ENCODE data around the gene HMGCLL1. TPM values are rescaled to one million over a fixed set of nuclear protein-coding genes. Genes with fewer than 3 reads are reported as not detected.

Gene HMGCLL1
- total RNA-seq, 2 donors from 2014 or later = not detected

- peaks cover 0 to 6% of the 10 kb centered on the region in 2 donors for H3K9me3 Mint-ChIP-seq
- no peak for DNase-seq
- no peak overlapping the region for H3K4me3 Mint-ChIP-seq
- no peaks in the 10 kb centered on the region for H3K36me3 Mint-ChIP-seq (ENCODE audit: insufficient read depth in 2 of 2)
- ATAC-seq (replicated peaks in 1 of 2) = no peak
- no peaks in the 10 kb centered on the region for H3K27me3 Mint-ChIP-seq (ENCODE audit: low read depth)
- no peaks in the 10 kb centered on the region for H3K4me1 Mint-ChIP-seq (ENCODE audit: low read depth)
- H3K27ac Mint-ChIP-seq = no peak overlapping the region
These were observed 181.0 kb downstream of the HMGCLL1 start for GRCh38 chr6:55397986-55398385.

GRCh38 chr6:55395871-55396270, 183.1 kb downstream of the HMGCLL1 start:
- Mint-ChIP-seq H3K27me3 (ENCODE audit: low read depth) (no peaks in the 10 kb centered on the region), H3K27ac (no peak overlapping the region), H3K4me3 (no peak overlapping the region), H3K4me1 (ENCODE audit: low read depth) (no peaks in the 10 kb centered on the region), H3K9me3 (peaks cover 1 to 12% of the 10 kb centered on the region in 2 donors), H3K36me3 (ENCODE audit: insufficient read depth in 2 of 2) (no peaks in the 10 kb centered on the region)
- ATAC-seq (replicated peaks in 1 of 2) (no peak), DNase-seq (no peak)

GRCh38 chr6:55388211-55388610, 190.8 kb downstream of the HMGCLL1 start:
- Mint-ChIP-seq H3K4me1 (ENCODE audit: low read depth) (no peaks in the 10 kb centered on the region), H3K4me3 (no peak overlapping the region)

More at GRCh38 chr6:55388211-55388610, 190.8 kb downstream of the HMGCLL1 start:
- DNase-seq (no peak), ATAC-seq (replicated peaks in 1 of 2) (no peak)
- H3K27me3 Mint-ChIP-seq (ENCODE audit: low read depth) = no peaks in the 10 kb centered on the region
- H3K9me3 Mint-ChIP-seq = peaks cover 3 to 7% of the 10 kb centered on the region in 2 donors
- no peak overlapping the region for H3K27ac Mint-ChIP-seq
- no peaks in the 10 kb centered on the region for H3K36me3 Mint-ChIP-seq (ENCODE audit: insufficient read depth in 2 of 2)

All from activated T-cell treated with anti-CD3 and anti-CD28 coated beads, Interleukin-2, amount 50 U/mL, for 72 hours (primary cell).